ENCODE data around the gene LRP8.

- TF ChIP-seq CTCF (IDR thresholded peaks at IDR 0.05) = no peak
- TF ChIP-seq EP300 (IDR thresholded peaks at IDR 0.05) = no peak
- no peak for TF ChIP-seq POLR2AphosphoS5 (IDR thresholded peaks at IDR 0.05)
- TF ChIP-seq POLR2A (IDR thresholded peaks at IDR 0.05) = no peak
Observed at GRCh38 chr1:53359225-53359933, 31.5 kb upstream of the LRP8 start.

Data from stomach (tissue), 4 donors.